ENCODE data around the gene VWA8.

VWA8 gene

DNA sequence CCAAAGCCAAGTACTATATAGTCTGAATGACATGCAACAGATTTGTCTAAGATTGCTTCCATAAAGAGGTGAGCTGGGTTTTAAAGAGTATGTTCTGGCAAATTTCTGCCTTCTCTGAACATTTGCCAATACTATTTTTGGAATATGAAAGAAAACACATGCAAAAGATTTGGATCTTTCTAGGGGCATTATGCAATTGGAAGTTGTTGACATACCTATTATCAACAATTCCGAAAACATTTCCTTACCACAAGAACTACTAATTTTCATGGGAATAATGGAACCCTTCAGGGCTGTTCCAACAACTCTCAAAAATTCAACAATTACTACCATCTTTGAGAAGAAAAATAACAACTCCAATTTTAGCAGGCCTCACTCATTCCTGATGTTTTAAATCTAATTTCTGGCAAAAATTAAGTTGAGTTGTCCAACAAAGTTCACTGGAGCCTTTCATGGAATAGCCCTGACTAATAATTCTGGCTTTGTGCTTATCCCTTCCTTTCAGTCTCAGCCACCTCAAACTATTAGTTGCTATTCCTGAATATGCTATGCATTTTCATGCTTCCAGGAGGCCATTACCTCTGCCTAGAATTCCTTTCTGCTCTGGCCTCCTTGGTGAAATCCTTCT is 253.6 kb downstream of the VWA8 start:
- H3K4me1 ChIP-seq (ENCODE audit: control insufficient read depth, insufficient read depth, low read length) = no peaks in the 10 kb centered on the region
- H3K9me3 ChIP-seq (ENCODE audit: control insufficient read depth, insufficient read depth, low read depth, low read length) = no peaks in the 10 kb centered on the region
- H3K27ac ChIP-seq (ENCODE audit: extremely low read depth, low read depth, low read length) = no peak overlapping the region
- POLR2A ChIA-PET = no interaction called here
- TF ChIP-seq ZNF416 (tag by site-specific recombination; IDR thresholded peaks at IDR 0.05) (no peak), PRDM1 (tag by site-specific recombination; IDR thresholded peaks at IDR 0.05) (no peak), ZBTB8A (tag by site-specific recombination; IDR thresholded peaks at IDR 0.05) (no peak), ZNF664 (tag by site-specific recombination; IDR thresholded peaks at IDR 0.05) (no peak), ZFP41 (tag by site-specific recombination; IDR thresholded peaks at IDR 0.05; ENCODE audit: borderline replicate concordance) (no peak), ZNF16 (tag by site-specific recombination; IDR thresholded peaks at IDR 0.05; ENCODE audit: low read depth) (no peak), ZIC2 (tag by site-specific recombination; IDR thresholded peaks at IDR 0.05) (no peak), KLF9 (tag by site-specific recombination; IDR thresholded peaks at IDR 0.05; ENCODE audit: low read depth) (no peak), IKZF3 (tag by site-specific recombination; IDR thresholded peaks at IDR 0.05) (no peak), ZNF311 (tag by site-specific recombination; IDR thresholded peaks at IDR 0.05; ENCODE audit: borderline replicate concordance) (no peak), ZNF37A (tag by site-specific recombination; IDR thresholded peaks at IDR 0.05) (no peak), SP3 (tag by site-specific recombination; IDR thresholded peaks at IDR 0.05) (no peak), ZNF580 (tag by site-specific recombination; IDR thresholded peaks at IDR 0.05) (no peak)
- TF ChIP-seq, protein P1, sequence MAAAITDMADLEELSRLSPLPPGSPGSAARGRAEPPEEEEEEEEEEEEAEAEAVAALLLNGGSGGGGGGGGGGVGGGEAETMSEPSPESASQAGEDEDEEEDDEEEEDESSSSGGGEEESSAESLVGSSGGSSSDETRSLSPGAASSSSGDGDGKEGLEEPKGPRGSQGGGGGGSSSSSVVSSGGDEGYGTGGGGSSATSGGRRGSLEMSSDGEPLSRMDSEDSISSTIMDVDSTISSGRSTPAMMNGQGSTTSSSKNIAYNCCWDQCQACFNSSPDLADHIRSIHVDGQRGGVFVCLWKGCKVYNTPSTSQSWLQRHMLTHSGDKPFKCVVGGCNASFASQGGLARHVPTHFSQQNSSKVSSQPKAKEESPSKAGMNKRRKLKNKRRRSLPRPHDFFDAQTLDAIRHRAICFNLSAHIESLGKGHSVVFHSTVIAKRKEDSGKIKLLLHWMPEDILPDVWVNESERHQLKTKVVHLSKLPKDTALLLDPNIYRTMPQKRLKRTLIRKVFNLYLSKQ (tag by site-specific recombination; IDR thresholded peaks at IDR 0.05; ENCODE audit: borderline replicate concordance) = no peak
- H3K36me3 ChIP-seq (ENCODE audit: control insufficient read depth in 2 of 2, insufficient read depth in 1 of 2, low read length in 2 of 2) = no peaks in the 10 kb centered on the region
- CTCF ChIA-PET = no interaction called here
- H3K4me3 ChIP-seq (ENCODE audit: low read depth, low read length) = no peak overlapping the region

- no peak for TF ChIP-seq GLI4 (tag by site-specific recombination; IDR thresholded peaks at IDR 0.05)
- TF ChIP-seq ZNF624 (tag by site-specific recombination; IDR thresholded peaks at IDR 0.05) = no peak
- TF ChIP-seq MYNN (tag by site-specific recombination; IDR thresholded peaks at IDR 0.05; ENCODE audit: borderline replicate concordance) = no peak
- no peak for TF ChIP-seq ZBTB48 (tag by site-specific recombination; IDR thresholded peaks at IDR 0.05)
- TF ChIP-seq ZFHX2 (tag by site-specific recombination; conservative IDR thresholded peaks at IDR 0.05) = no peak
- TF ChIP-seq ZNF600 (tag by site-specific recombination; IDR thresholded peaks at IDR 0.05) = peak; percentile 18; the same call in 1 of the 2 replicates
- peaks cover under 1% of the 10 kb centered on the region; the same call in 1 of the 2 replicates for H3K4me1 ChIP-seq (ENCODE audit: control insufficient read depth, insufficient read depth, low read length)
- H3K36me3 ChIP-seq (ENCODE audit: control insufficient read depth in 2 of 2, insufficient read depth in 1 of 2, low read length in 2 of 2) = no peaks in the 10 kb centered on the region
- H3K9me3 ChIP-seq (ENCODE audit: control insufficient read depth, insufficient read depth, low read depth, low read length) = no peaks in the 10 kb centered on the region
- ChIA-PET CTCF (interaction anchor here (0.6 kb wide), 1 partner anchor 247 kb away, joined by 4 read pairs; no protein-coding TSS in a partner anchor), POLR2A (no interaction called here)
- no peak overlapping the region for H3K4me3 ChIP-seq (ENCODE audit: low read depth, low read length)
- H3K27ac ChIP-seq (ENCODE audit: extremely low read depth, low read depth, low read length) = no peak overlapping the region
Measured at GRCh38 chr13:41706152-41706551, 254.8 kb downstream of the VWA8 start.

DNA sequence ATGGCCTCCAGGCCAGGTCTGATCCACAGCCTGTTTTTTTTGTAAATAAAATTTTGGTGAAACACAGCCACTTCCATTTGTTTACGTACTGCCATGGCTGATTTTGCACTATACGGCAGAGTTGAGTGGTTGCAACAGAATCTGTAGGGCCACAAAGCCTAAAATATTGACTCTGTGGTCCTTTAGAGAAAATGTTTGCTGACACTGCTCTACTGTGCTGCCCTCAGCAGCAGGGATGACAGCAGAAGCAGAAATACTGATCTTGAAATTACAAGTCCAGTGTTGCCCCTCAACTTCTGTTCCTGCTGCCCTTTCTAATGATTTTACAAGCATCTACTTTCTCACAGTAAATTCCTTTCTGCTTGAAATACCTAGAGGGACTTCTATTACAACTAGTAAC is 258.4 kb downstream of the VWA8 start:
- POLR2A ChIA-PET = no interaction called here
- CTCF ChIA-PET = no interaction called here
- Histone ChIP-seq H3K9me3 (ENCODE audit: control insufficient read depth, insufficient read depth, low read depth, low read length) (no peaks in the 10 kb centered on the region), H3K36me3 (ENCODE audit: control insufficient read depth in 2 of 2, insufficient read depth in 1 of 2, low read length in 2 of 2) (peaks cover 0 to 5% of the 10 kb centered on the region in 2 experiments; a peak in 1 of 3 replicates), H3K4me3 (ENCODE audit: low read depth, low read length) (no peak overlapping the region), H3K4me1 (ENCODE audit: control insufficient read depth, insufficient read depth, low read length) (peaks cover 11% of the 10 kb centered on the region), H3K27ac (ENCODE audit: extremely low read depth, low read depth, low read length) (no peak overlapping the region)
- TF ChIP-seq ZNF350 (tag by site-specific recombination; IDR thresholded peaks at IDR 0.05) (no peak), YY2 (tag by site-specific recombination; IDR thresholded peaks at IDR 0.05) (no peak), ZBTB17 (tag by site-specific recombination; IDR thresholded peaks at IDR 0.05) (peak; percentile 40), TRIM28 (IDR thresholded peaks at IDR 0.05; ENCODE audit: borderline replicate concordance, low read length) (no peak), ZBTB10 (tag by site-specific recombination; IDR thresholded peaks at IDR 0.05) (no peak)
- TF ChIP-seq, protein P2, sequence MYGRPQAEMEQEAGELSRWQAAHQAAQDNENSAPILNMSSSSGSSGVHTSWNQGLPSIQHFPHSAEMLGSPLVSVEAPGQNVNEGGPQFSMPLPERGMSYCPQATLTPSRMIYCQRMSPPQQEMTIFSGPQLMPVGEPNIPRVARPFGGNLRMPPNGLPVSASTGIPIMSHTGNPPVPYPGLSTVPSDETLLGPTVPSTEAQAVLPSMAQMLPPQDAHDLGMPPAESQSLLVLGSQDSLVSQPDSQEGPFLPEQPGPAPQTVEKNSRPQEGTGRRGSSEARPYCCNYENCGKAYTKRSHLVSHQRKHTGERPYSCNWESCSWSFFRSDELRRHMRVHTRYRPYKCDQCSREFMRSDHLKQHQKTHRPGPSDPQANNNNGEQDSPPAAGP (tag by site-specific recombination; IDR thresholded peaks at IDR 0.05) = no peak
